Midbrain (tissue), 1 donor: ENCODE measurements around the gene BCL2.
A peak's percentile ranks its signal among the peaks of the same experiment; 100 is the strongest.

Experiments used
- DNase-seq: peaks from one replicate; lab custom pipeline; 2025; lab: John Stamatoyannopoulos, UW

Gene BCL2

DNA sequence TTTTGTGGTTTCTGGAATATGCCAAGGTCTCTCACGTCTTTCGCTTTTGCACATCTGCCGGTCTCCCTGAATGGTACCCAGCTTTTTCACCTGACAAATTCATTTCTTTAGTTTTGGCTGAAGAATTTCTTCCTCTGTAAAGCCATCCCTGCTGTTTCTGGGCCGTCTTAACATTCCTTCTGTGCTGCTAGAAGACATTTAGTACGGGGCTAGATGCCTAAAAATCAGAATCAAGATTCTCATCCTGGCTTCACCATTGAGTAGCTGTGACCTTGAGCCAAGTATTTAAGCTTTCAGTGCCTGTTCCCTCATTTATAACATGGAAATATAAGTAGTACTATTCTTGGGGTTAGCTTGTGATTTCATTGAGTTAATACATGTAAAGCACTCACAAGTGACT, 6.4 kb upstream of the BCL2 start:
- DNase-seq = no peak

DNA sequence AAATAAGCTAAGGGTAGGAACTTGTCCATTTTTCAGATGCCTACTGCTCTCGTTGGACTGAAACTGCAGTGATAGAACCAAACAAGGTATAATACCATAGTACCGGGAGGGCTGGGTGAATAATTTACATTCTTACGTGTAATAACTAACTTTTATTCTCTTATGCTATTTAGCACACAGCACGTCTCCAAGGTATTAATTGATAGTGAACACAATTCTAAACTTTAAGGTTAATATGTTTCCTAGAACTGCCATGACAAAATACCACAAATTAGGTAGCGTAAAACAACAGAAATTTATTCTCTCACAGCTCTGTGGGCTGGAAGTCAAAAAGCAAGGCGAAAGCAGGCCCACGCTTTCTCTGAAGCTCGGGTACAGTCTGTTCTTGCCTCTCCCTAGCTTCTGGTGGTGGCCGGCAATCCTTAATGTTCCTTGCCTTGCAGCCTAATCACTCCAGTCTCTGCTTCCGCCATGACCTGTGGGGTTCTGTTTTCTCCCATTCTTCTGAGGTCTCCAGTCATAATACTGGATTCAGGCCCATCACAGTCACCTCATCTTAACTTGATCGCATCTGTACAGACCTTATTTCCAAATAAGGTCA, 5.6 kb upstream of the BCL2 start:
- no peak for DNase-seq

DNA sequence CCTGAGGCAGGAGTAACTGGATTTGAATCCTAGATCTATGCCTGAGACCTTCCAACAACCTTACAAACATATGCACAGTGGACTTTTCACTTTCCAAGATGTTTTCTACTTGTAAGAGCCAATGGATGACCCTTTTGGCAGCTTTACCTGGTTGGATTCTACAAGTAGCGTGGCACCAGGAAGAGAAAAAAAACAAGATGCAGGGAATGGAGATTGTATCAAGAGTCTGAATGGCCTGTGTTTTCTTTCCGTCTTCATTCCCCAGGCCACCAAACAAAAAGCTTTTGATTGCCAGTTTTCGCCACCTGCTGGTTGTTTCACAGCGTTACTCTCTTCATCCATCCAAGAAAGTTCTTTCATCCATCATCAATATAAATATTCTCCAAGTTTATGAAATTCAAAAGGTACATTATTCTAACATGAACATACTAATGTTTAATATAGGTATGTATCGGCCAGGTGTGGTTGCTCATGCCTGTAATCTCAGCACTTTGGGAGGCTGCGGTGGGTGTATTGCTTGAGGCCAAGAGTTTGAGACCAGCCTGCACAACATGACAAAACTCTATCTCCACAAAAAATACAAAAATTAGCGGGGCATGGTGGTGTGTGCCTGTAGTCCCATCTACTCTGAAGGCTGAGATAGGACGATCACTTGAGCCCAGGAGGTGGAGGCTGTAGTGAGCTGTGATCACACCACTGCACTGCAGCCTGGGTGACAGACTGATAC, 3.5 kb upstream of the BCL2 start:
- DNase-seq = peak; percentile 80

DNA sequence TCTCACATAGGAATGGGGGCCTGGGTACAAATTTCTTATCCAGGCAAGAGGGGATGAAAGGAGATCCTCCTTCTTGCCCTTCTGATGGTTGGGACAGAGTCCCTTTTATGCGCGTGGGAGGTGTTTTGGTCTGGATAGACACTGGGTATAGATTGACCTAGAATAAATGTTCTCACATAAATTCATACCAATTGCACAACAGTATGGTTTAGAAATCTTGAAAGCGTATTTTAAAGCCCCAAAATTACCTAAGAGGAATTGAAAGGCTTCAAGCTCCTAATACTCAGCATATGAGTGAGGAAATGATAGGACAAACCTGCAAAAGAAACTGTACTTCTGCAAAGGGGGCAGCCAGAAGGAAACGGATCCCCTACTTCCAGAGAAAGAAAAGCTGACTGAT, 2.6 kb upstream of the BCL2 start:
- no peak for DNase-seq

DNA sequence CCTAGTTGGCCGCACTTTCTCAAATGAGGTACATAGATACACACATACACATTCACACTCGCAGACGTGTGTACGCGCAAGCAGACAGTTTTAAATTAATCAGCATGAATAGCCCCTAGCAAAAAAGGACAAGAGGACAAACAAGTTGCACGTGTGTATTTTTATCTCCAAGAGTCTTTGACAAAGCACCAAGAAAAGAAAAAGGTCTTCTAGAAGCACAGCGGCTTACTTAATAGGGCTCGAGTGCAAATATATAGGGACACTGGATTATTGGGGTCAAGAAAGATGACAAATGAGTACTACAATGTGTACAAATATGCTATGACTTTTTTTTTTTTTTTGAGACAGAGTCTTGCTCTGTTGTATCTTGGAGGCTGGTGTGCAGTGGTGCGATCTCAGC, 1.7 kb upstream of the BCL2 start:
- no peak for DNase-seq

DNA sequence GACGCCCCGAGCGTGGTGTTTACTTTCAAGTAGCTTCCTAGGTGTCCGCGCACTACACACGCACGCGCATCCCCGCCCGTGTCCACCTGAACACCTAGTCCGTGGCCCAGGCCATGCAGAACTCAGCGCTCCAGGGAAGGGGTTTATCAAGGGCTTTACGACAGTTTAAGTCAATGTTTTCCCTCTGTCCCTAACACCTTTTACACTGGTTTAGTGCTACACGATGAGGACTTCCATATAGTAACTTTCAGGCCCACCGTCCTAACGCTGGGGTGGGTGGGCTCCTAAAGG, 1.4 kb upstream of the BCL2 start:
- no peak for DNase-seq

DNA sequence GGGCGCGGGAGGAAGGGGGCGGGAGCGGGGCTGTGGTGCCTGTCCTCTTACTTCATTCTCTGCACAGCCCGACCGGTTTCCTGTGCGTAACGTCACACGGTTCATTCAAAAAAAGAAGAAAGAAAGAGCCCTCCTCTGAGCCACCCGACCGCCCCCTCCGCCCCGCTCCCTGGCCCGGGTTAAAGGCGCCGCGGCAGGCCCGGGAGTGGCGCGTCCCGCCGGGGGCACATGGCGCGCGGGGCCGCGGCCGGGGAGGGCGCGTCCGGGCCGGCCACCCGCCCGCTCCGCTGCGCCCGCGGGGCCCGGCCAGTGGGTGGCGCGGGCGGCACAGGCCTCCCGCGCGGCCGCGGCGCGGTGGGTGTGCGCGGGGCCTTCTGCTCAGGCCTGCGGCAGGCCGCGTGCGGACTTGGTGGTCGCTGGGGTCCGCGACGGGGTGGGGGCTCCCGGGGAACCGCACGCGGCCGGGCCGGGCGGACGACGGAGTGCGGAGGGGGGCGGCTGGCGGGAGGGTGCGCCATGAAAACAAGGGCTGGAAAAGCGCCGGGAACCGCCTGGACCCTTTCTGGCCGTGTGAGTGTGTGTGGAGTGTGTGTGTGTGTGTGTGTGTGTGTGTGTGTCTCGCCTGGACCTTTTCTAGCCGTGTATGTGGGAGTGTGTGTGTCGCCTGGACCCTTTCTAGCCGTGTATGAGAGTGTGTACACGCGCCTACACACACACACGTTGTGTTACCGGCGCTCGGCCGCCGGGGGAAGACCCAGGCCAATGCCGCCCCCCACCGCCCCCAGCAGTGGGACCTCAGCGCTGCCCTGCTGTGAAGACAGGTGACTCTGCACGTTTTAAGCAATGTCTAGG, 780 bp upstream of the BCL2 start:
- DNase-seq = peak; percentile 82

DNA sequence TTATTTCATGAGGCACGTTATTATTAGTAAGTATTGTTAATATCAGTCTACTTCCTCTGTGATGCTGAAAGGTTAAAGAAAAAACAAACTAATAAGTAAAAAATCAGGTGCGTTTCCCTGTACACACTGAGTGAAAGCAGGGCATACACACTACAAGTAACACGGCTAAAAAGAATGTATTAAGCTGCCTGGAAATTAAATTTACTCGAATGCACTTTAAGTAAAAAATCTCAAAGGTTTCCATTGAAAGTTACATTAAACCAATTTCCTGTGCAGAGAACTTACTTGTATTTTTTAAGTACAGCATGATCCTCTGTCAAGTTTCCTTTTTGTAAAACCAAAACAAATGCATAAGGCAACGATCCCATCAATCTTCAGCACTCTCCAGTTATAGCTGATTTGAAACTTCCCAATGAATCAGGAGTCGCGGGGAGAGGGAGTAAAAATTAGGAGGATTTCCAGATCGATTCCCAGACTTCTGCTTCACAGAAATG, 633 bp downstream of the BCL2 start:
- DNase-seq = no peak

DNA sequence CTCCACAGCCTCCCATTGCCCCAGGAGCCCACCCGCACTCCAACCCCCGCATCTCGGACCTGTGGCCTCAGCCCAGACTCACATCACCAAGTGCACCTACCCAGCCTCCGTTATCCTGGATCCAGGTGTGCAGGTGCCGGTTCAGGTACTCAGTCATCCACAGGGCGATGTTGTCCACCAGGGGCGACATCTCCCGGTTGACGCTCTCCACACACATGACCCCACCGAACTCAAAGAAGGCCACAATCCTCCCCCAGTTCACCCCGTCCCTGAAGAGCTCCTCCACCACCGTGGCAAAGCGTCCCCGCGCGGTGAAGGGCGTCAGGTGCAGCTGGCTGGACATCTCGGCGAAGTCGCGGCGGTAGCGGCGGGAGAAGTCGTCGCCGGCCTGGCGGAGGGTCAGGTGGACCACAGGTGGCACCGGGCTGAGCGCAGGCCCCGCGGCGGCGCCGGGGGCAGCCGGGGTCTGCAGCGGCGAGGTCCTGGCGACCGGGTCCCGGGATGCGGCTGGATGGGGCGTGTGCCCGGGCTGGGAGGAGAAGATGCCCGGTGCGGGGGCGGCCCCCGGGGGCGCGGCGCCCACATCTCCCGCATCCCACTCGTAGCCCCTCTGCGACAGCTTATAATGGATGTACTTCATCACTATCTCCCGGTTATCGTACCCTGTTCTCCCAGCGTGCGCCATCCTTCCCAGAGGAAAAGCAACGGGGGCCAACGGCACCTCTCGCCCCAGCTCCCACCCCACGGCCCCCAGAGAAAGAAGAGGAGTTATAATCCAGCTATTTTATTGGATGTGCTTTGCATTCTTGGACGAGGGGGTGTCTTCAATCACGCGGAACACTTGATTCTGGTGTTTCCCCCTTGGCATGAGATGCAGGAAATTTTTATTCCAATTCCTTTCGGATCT, 1.3 kb downstream of the BCL2 start:
- DNase-seq = peak; percentile 72

DNA sequence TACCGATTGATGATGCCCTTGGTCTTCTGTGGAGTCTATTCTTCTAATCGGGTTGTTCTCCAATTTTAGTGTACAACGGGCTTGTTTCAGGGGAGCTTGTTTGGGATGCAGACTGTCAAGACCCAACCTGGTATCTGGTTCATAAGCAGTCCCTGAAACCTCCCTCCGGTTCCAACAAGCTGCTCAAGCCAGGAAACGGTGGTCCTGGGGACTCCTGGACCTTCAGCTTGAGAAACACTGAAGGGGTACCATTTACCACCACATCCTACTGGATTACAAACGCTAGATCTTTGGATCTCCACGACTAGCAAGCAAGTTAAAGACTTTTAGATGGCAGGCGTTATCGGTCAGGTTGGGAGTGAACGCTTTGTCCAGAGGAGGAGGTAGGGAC, 2.0 kb downstream of the BCL2 start:
- DNase-seq = no peak

DNA sequence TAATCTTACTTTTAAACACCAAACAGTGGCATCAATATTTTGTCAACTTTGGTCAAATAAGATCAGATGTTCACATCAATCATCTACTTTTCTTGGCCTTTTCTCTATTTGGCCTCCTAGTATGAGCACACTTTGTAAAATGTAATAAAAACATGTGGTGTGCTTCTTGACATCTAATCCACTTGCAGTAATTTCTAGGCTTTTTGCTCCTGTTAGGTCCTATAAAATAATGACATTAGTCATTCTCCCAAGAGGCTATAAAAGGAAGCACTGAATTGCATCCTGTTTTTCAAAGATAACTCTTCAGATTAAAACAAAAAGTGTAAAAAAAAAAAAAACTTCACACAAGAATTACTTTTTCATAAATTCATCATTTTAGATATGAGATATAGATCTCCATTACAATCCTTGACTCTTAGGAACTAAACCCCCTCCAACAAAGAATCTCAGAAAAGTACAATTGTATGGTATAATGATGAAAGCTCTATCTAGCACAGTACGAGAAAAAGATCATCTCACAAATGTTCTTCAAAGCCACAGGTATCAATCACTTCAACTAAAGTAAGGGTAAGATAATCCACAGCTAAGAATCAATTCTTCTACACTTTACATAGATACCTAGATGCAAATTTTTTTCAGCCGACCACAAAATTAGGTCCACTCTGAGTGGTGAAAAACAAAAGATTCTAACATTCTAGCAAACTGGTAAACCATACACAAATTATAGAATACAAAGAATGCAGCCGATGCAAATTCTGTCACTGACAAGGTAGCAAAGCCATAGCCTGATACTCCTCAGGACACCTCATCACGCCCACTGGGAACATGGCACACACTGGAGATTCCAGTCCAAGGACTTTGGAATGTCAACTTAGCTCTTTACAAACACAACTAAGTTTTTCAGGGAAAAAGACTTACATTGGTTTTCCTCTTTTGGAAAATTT, 2.7 kb downstream of the BCL2 start:
- peak; percentile 28 for DNase-seq

DNA sequence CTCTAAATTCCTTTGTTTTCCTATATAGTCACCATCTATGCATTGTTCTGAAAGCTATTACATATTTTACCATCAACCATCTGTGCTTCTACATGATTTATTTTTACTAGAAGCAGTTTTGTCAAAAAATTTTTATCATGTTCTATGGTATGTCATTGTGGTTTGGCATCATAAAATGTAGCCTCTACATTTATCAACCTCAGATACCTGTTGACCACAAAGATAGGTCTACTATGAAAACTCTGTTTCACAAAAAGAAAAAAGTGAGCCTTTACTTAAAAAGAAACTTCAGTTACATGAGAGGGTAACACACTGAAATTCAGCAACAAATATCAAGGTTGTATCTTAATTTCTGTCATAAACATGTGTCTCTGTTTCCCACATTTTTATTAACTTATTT, 3.7 kb downstream of the BCL2 start:
- DNase-seq = no peak

DNA sequence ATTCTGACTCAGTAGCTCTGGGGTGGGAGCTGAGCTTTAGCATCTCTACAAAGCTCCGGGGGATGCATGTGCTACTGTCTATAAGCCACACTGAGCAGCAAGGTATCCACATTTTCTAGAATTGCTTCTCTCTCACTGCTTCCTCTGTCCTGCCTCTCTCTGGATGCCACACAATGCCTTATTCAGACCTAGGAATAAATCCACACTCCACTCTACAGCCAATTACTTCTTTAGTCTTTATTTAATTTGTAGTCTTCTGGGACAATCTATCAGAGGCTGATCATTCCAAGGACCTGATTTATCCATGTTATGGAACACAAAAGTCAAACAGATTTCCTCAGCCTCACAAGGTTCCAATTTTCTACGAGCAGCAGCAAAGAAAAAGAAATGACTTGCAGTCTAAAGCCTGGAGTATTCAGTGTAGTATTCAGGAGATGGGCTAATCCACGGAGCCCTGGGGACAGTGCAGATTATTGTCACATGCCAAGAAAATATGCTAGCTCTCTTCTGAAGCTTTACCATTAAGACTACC, 4.4 kb downstream of the BCL2 start:
- peak; percentile 35 for DNase-seq

DNA sequence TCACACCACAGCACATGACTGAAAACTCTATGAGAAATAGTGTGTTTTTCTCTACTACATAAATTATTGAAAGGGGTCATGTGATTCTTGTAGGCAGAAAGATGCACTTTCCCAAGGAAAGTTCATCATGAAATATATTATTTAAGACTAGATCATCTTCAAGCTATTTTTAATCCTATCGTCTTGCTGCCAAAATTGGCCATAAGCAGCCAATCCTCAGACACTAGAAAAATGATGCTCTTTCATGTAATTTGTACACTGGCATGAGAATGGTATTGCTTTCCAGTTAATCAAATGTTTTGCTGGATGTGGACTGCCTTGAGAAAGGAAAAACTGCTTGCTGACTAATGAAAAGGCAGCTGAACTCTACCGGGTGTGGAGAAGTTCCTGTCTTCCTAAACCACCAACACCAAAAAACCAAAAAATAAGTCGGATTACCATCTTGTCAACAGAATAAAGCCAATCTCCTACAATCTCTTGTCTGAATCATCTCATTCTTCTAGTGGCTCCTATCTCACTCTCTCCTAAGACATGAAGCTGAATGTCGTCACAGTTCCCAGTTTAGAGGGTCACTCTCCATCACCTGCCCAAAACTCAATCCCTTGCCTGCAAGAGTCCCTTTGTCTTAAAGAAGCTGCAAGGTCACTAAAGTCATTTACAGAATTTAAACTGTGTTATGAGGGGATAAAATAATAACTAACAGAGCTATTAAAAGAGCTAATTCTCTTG, 5.3 kb downstream of the BCL2 start:
- no peak for DNase-seq

DNA sequence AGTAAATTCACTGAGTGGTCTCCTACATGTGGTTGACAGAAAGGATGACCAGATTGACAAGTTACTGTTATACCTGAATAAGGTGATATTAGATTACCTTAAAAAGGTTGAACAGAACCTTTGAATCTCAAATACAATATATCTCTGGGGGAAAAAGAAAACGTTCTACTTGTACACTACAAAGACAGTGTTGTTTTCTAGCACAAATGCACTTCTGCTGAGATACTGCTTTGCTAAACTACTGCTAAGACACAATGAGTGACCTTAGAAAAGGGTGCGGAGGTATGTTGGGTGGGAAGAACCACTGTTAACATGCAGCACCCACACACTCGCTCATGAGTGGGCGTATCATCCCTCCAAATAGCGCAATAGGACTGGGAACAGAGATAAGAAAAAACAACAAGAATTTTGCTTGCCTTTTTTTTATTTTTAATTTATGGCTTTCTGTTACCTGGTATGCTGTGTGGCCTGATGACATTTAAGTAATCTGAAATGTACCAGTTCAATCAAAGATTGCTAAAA, 6.1 kb downstream of the BCL2 start:
- DNase-seq = no peak

DNA sequence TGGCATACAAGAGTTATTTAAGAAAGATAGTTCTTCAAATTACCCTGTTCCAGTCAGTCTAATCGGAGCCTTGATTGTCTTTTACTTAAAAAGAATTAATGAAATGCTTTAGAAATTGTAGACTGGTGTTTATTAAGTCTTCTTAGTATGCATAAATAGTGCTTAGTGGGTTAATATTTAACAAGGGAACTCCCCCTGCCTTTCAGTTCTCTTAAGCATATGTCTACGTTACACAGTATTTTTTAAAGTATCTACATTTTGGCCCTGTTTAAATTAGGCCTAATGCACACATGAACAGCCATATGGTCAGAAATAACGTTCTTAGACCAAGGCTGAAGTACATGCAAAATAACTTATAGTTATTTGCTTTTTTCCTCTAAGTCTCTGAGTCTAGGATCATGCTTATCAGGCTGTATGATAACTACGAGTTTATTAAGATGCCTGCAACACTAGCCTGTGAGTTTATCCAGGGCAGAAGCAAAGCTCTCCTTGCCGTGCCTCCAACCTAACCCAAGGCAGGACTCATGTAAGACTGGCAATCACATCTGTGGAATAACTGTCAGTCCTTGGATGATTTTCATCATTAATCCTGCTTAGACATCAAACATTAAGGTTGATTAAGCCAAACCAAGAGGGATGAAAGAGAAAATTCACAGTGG, 6.7 kb downstream of the BCL2 start:
- DNase-seq = no peak

DNA sequence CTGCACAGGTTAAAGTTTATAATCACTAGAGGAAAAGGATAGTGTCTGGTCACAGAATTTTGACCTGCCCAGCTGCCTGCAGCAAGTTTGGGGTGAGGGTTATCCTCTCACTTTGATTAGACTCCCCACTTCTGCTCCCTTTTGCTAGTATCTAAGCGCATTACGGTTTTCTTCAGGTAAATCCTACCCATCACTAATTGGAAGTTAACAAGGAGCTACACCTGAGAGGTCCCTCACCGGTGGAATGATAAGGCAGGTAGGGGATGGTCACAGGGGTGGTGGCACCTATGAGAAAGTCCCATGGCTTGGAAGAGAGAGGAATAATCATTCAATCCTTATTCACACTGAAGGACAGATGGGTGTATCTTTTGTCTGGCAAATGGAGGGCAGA, 7.6 kb downstream of the BCL2 start:
- no peak for DNase-seq

DNA sequence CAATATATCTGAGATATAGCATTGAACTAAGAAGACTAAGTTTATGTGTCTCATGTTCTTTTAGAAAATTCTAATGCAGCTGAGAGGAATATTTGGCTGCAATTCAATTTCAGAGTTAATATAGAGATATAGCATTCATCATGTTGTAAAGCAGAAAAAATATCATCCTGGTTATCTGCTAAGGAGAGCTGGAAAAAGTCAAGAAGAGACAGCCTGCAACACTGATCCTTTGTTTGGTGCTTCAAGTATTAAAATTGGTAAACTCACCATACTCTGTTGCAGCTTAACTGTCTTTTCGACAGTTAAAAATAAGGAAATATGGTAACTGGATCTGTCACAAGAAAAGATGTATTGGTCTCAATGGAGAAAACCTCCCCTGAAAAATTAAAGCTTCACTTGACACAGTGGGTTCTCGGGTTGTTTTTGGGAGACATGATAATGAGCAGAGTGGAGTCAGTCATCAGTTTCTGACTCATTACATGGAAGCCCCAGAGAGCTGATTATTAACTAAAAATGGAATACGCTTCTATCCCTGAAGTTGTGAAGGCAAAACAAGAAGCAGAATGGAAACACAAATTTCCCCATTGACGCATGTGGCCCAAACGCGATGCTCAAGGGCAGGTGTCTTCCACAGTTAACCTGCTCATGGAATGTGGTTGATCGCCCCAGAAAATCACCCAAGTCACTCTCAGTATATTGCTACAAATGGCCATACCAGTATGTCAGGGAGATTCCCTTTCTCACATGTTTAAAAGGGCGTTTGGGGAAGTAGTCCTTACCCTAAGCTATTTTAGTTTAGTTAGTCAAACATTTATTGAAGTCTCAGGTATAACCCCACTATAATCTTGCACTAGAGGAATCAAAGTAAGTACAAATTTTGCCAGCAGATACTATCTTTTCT, 8.2 kb downstream of the BCL2 start:
- DNase-seq = no peak
